ENCODE results near the gene PTGES2. TPM values are rescaled to one million over a fixed set of nuclear protein-coding genes. Genes with fewer than 3 reads are reported as not detected.

PTGES2 gene
- total RNA-seq, 3 donors from 2014 or later (not counting 1 experiment from before 2014, with no cell fraction given): 43.4 to 57.0 (median 53.3) TPM

- H3K27ac Mint-ChIP-seq: no peak overlapping the region
- peak overlapping the region; percentile 41 for H3K27ac ChIP-seq (ENCODE audit: low read length)
These were observed 11.1 kb downstream of the PTGES2 start for GRCh38 chr9:128116104-128117083.

GRCh38 chr9:128115187-128116103 is 12.1 kb downstream of the PTGES2 start:
- Mint-ChIP-seq H3K27me3 (ENCODE audit: low read depth in 2 of 2) (no peaks in the 10 kb centered on the region), H3K9me3 (no peaks in the 10 kb centered on the region), H3K27ac (no peak overlapping the region), H3K4me3 (no peak overlapping the region), H3K36me3 (no peaks in the 10 kb centered on the region), H3K4me1 (peaks cover 6 to 11% of the 10 kb centered on the region in 2 donors)
- Histone ChIP-seq H3K36me3 (ENCODE audit: control insufficient read depth, insufficient read depth, low read length) (peaks cover 7% of the 10 kb centered on the region), H3K9me3 (ENCODE audit: control insufficient read depth, insufficient read depth, low read length) (no peaks in the 10 kb centered on the region), H3K27ac (ENCODE audit: low read length) (peak overlapping the region; percentile 41), H3K4me1 (ENCODE audit: control insufficient read depth, insufficient read depth, low read length) (peaks cover 27% of the 10 kb centered on the region), H3K4me3 (ENCODE audit: low read length) (no peak overlapping the region), H3K27me3 (ENCODE audit: control insufficient read depth, insufficient read depth, low read length) (no peaks in the 10 kb centered on the region)
- TF ChIP-seq, protein P1, sequence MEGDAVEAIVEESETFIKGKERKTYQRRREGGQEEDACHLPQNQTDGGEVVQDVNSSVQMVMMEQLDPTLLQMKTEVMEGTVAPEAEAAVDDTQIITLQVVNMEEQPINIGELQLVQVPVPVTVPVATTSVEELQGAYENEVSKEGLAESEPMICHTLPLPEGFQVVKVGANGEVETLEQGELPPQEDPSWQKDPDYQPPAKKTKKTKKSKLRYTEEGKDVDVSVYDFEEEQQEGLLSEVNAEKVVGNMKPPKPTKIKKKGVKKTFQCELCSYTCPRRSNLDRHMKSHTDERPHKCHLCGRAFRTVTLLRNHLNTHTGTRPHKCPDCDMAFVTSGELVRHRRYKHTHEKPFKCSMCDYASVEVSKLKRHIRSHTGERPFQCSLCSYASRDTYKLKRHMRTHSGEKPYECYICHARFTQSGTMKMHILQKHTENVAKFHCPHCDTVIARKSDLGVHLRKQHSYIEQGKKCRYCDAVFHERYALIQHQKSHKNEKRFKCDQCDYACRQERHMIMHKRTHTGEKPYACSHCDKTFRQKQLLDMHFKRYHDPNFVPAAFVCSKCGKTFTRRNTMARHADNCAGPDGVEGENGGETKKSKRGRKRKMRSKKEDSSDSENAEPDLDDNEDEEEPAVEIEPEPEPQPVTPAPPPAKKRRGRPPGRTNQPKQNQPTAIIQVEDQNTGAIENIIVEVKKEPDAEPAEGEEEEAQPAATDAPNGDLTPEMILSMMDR (IDR thresholded peaks at IDR 0.05): no peak
- DNase-seq (no peak), ATAC-seq (peak in 1 of 3 donors; percentile 27)
- intact Hi-C loops (cut with micrococcal nuclease): loop anchor here (5.0 kb wide), 1 partner anchor 173 kb away; no protein-coding TSS in a partner anchor
- 80% methylated on average over 26 of the region's 26 CpGs for WGBS (ENCODE audit: insufficient coverage)

More at GRCh38 chr9:128116104-128117083, 11.1 kb downstream of the PTGES2 start:
- peaks cover 10% of the 10 kb centered on the region for H3K36me3 ChIP-seq (ENCODE audit: control insufficient read depth, insufficient read depth, low read length)
- Mint-ChIP-seq H3K36me3 (no peaks in the 10 kb centered on the region), H3K9me3 (no peaks in the 10 kb centered on the region), H3K4me1 (peaks cover 6 to 11% of the 10 kb centered on the region in 2 donors), H3K27me3 (ENCODE audit: low read depth in 2 of 2) (no peaks in the 10 kb centered on the region), H3K4me3 (no peak overlapping the region)
- TF ChIP-seq, protein P1 (IDR thresholded peaks at IDR 0.05): no peak
- ATAC-seq (no peak), DNase-seq (no peak)
- H3K9me3 ChIP-seq (ENCODE audit: control insufficient read depth, insufficient read depth, low read length): no peaks in the 10 kb centered on the region
- no peaks in the 10 kb centered on the region for H3K27me3 ChIP-seq (ENCODE audit: control insufficient read depth, insufficient read depth, low read length)
- peaks cover 27% of the 10 kb centered on the region for H3K4me1 ChIP-seq (ENCODE audit: control insufficient read depth, insufficient read depth, low read length)
- no peak overlapping the region for H3K4me3 ChIP-seq (ENCODE audit: low read length)
- intact Hi-C loops (cut with micrococcal nuclease): loop anchor here (1.0 to 5.0 kb wide), 2 partner anchors 12 to 174 kb away; no protein-coding TSS in a partner anchor
- 92% methylated on average over 16 of the region's 16 CpGs for WGBS (ENCODE audit: insufficient coverage)

- H3K9me3 Mint-ChIP-seq: no peaks in the 10 kb centered on the region
- ATAC-seq (no peak), DNase-seq (no peak)
- peaks cover 27% of the 10 kb centered on the region for H3K4me1 ChIP-seq (ENCODE audit: control insufficient read depth, insufficient read depth, low read length)
- intact Hi-C loops (cut with micrococcal nuclease): loop anchor here (5.0 kb wide), 1 partner anchor 172 kb away; no protein-coding TSS in a partner anchor
- H3K27ac Mint-ChIP-seq: no peak overlapping the region
- peak overlapping the region; percentile 0 for H3K27ac ChIP-seq (ENCODE audit: low read length)
- peaks cover 6% of the 10 kb centered on the region for H3K36me3 ChIP-seq (ENCODE audit: control insufficient read depth, insufficient read depth, low read length)
- H3K4me1 Mint-ChIP-seq: peaks cover 6 to 11% of the 10 kb centered on the region in 2 donors
- no peaks in the 10 kb centered on the region for H3K9me3 ChIP-seq (ENCODE audit: control insufficient read depth, insufficient read depth, low read length)
- WGBS (ENCODE audit: insufficient coverage): 85% methylated on average over 29 of the region's 29 CpGs
- H3K4me3 Mint-ChIP-seq: no peak overlapping the region
- no peak overlapping the region for H3K4me3 ChIP-seq (ENCODE audit: low read length)
- TF ChIP-seq, protein P1 (IDR thresholded peaks at IDR 0.05): no peak
- no peaks in the 10 kb centered on the region for H3K27me3 ChIP-seq (ENCODE audit: control insufficient read depth, insufficient read depth, low read length)
- no peaks in the 10 kb centered on the region for H3K27me3 Mint-ChIP-seq (ENCODE audit: low read depth in 2 of 2)
- no peaks in the 10 kb centered on the region for H3K36me3 Mint-ChIP-seq
These were observed 13.0 kb downstream of the PTGES2 start for GRCh38 chr9:128114326-128115186.
